Hematopoietic multipotent progenitor cell treated with erythropoietin and hydrocortisone succinate and interleukin-3 and kit ligand, for 4 days (in vitro differentiated cells): Measurements from ENCODE around the gene KBTBD8.

Source experiments
- DNase-seq: peaks from one replicate; pipeline ENCODE4 v3.0.0-alpha.2; 2015

KBTBD8 gene

GRCh38 chr3:67037615-67038014 is 39.5 kb downstream of the KBTBD8 start:
- DNase-seq, result peak; percentile 67

- DNase-seq, result no peak
Observed at GRCh38 chr3:67044295-67044694, 46.2 kb downstream of the KBTBD8 start.

- no peak for DNase-seq
Observed at GRCh38 chr3:67044955-67045354, 46.8 kb downstream of the KBTBD8 start.

GRCh38 chr3:67045711-67046465 is 47.8 kb downstream of the KBTBD8 start:
- no peak for DNase-seq

GRCh38 chr3:67047051-67047450 is 48.9 kb downstream of the KBTBD8 start:
- DNase-seq, result no peak

- peak; percentile 29 for DNase-seq
Observed at GRCh38 chr3:67048067-67048714, 50.1 kb downstream of the KBTBD8 start.

- no peak for DNase-seq
Observed at GRCh38 chr3:67048715-67049074, 50.6 kb downstream of the KBTBD8 start.

- no peak for DNase-seq
Observed at GRCh38 chr3:67059443-67059842, 61.3 kb downstream of the KBTBD8 start.
